Measurements from ENCODE around the gene GJD3. TPM values are rescaled to one million over a fixed set of nuclear protein-coding genes. Genes with fewer than 3 reads are reported as not detected.
A peak's percentile ranks its signal among the peaks of the same experiment; 100 is the strongest.

GJD3 gene
- total RNA-seq, 1 experiment from 2014 or later = 0.71 TPM

GRCh38 chr17:40352237-40352778 lies 12.2 kb downstream of the GJD3 start:
- CTCF ChIA-PET = interaction anchor here (0.5 to 37.0 kb wide), 8 partner anchors 7 to 181 kb away, joined by 3 to 1520 read pairs (median 8); partner anchors contain the start of gene RARA
- H3K4me3 Mint-ChIP-seq (ENCODE audit: low read depth, unreplicated experiment) = no peak overlapping the region

GRCh38 chr17:40351359-40352236 lies 12.9 kb downstream of the GJD3 start:
- intact Hi-C loops (cut with micrococcal nuclease; ENCODE audit: unreplicated experiment) = no loop called here
- no peak overlapping the region for H3K27ac Mint-ChIP-seq (ENCODE audit: unreplicated experiment)
- no peak for DNase-seq
- no peak overlapping the region for H3K4me3 Mint-ChIP-seq (ENCODE audit: low read depth, unreplicated experiment)
- H3K4me1 Mint-ChIP-seq (ENCODE audit: low read depth, unreplicated experiment) = peaks cover 53% of the 10 kb centered on the region
- H3K36me3 Mint-ChIP-seq (ENCODE audit: insufficient read depth, unreplicated experiment) = peaks cover 78% of the 10 kb centered on the region
- CTCF ChIA-PET = interaction anchor here (0.5 to 37.0 kb wide), 12 partner anchors 7 to 560 kb away, joined by 3 to 1520 read pairs (median 4); partner anchors contain the start of gene RARA
- H3K9me3 Mint-ChIP-seq (ENCODE audit: low read depth, unreplicated experiment) = no peaks in the 10 kb centered on the region
- no peaks in the 10 kb centered on the region for H3K27me3 Mint-ChIP-seq (ENCODE audit: unreplicated experiment)
- TF ChIP-seq CTCF (IDR thresholded peaks at IDR 0.05; ENCODE audit: unreplicated experiment) = no peak
- no TSS peak for BruUV-seq (replicated peaks)

More at GRCh38 chr17:40352237-40352778, 12.2 kb downstream of the GJD3 start:
- H3K27me3 Mint-ChIP-seq (ENCODE audit: unreplicated experiment) = no peaks in the 10 kb centered on the region
- intact Hi-C loops (cut with micrococcal nuclease; ENCODE audit: unreplicated experiment) = no loop called here
- peak overlapping the region; percentile 0 for H3K27ac Mint-ChIP-seq (ENCODE audit: unreplicated experiment)
- peaks cover 46% of the 10 kb centered on the region for H3K4me1 Mint-ChIP-seq (ENCODE audit: low read depth, unreplicated experiment)
- DNase-seq = no peak
- H3K36me3 Mint-ChIP-seq (ENCODE audit: insufficient read depth, unreplicated experiment) = peaks cover 86% of the 10 kb centered on the region
- no TSS peak for BruUV-seq (replicated peaks)
- TF ChIP-seq CTCF (IDR thresholded peaks at IDR 0.05; ENCODE audit: unreplicated experiment) = no peak
- H3K9me3 Mint-ChIP-seq (ENCODE audit: low read depth, unreplicated experiment) = no peaks in the 10 kb centered on the region

GRCh38 chr17:40350689-40351358 lies 13.7 kb downstream of the GJD3 start:
- CTCF ChIA-PET = interaction anchor here (0.6 to 37.0 kb wide), 6 partner anchors 31 to 559 kb away, joined by 3 to 1520 read pairs (median 4); partner anchors contain the start of gene RARA
- intact Hi-C loops (cut with micrococcal nuclease; ENCODE audit: unreplicated experiment) = no loop called here

More at GRCh38 chr17:40350689-40351358, 13.7 kb downstream of the GJD3 start:
- no peak for TF ChIP-seq CTCF (IDR thresholded peaks at IDR 0.05; ENCODE audit: unreplicated experiment)
- no peak overlapping the region for H3K27ac Mint-ChIP-seq (ENCODE audit: unreplicated experiment)
- peaks cover 60% of the 10 kb centered on the region for H3K4me1 Mint-ChIP-seq (ENCODE audit: low read depth, unreplicated experiment)
- no peaks in the 10 kb centered on the region for H3K27me3 Mint-ChIP-seq (ENCODE audit: unreplicated experiment)
- no peak for DNase-seq
- H3K36me3 Mint-ChIP-seq (ENCODE audit: insufficient read depth, unreplicated experiment) = peaks cover 78% of the 10 kb centered on the region
- no peaks in the 10 kb centered on the region for H3K9me3 Mint-ChIP-seq (ENCODE audit: low read depth, unreplicated experiment)
- no peak overlapping the region for H3K4me3 Mint-ChIP-seq (ENCODE audit: low read depth, unreplicated experiment)
- BruUV-seq (replicated peaks) = no TSS peak

All from Calu3 (cell line).